Measurements from ENCODE around the gene NBDY. TPM values are rescaled to one million over a fixed set of nuclear protein-coding genes. Genes with fewer than 3 reads are reported as not detected.

The NBDY gene
- total RNA-seq, 4 donors from 2014 or later, result 0.51 to 40.4 (median 13.3) TPM

DNA sequence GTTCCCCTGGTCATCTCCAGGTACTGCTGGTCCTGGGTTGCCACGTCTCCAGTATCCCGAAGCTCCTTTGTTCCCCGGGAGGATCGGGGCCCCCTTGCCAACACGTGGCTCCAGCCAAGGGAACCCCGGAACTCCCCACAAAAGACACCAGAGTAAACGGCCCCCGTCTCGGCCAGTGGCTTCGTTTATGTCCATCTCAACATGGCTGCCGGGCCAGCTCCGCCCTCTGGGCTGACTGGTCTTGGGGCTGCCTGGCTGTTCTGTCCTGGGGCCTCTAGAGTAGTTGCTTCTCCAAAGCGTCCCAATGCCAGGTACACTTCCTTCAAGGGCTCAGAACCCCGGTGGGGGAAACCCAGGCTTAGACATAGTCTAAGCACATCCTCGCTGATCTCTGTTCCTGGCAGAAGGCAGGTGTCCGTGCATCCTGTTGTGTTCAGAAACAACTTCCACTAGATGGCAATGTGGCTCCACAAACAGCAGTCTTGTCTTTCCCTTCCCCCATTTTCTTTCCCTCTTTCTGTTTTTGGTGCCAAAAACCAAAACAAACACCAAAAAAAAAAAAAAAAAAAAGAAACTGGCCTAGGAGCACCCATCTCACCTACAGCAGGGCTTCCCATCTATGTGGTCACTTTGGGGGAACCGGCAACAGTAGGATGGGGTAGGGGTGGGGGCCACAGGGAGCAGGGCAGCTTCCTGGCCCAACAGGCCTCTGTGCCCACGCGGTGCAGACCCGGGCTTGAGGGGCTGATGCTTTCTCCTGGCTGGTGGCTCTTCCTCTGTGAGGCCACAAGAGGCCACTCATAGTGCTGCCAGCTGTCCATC, 35.3 kb downstream of the NBDY start:
- TF ChIP-seq, protein P1, sequence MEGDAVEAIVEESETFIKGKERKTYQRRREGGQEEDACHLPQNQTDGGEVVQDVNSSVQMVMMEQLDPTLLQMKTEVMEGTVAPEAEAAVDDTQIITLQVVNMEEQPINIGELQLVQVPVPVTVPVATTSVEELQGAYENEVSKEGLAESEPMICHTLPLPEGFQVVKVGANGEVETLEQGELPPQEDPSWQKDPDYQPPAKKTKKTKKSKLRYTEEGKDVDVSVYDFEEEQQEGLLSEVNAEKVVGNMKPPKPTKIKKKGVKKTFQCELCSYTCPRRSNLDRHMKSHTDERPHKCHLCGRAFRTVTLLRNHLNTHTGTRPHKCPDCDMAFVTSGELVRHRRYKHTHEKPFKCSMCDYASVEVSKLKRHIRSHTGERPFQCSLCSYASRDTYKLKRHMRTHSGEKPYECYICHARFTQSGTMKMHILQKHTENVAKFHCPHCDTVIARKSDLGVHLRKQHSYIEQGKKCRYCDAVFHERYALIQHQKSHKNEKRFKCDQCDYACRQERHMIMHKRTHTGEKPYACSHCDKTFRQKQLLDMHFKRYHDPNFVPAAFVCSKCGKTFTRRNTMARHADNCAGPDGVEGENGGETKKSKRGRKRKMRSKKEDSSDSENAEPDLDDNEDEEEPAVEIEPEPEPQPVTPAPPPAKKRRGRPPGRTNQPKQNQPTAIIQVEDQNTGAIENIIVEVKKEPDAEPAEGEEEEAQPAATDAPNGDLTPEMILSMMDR (IDR thresholded peaks at IDR 0.05), result peak; percentile 61 to 84 (median 66)
- no peak for TF ChIP-seq POLR2A (IDR thresholded peaks at IDR 0.05)
- Histone ChIP-seq H3K27me3 (no peaks in the 10 kb centered on the region), H3K27ac (peak overlapping the region; percentile 85 to 89), H3K36me3 (no peaks in the 10 kb centered on the region), H3K4me3 (peak overlapping the region; percentile 37 to 44), H3K9me3 (no peaks in the 10 kb centered on the region), H3K4me1 (no peaks in the 10 kb centered on the region)
- DNase-seq, result peak; percentile 78 to 83
- intact Hi-C loops (cut with DNase I; ENCODE audit: low total_unique reads), result no loop called here

DNA sequence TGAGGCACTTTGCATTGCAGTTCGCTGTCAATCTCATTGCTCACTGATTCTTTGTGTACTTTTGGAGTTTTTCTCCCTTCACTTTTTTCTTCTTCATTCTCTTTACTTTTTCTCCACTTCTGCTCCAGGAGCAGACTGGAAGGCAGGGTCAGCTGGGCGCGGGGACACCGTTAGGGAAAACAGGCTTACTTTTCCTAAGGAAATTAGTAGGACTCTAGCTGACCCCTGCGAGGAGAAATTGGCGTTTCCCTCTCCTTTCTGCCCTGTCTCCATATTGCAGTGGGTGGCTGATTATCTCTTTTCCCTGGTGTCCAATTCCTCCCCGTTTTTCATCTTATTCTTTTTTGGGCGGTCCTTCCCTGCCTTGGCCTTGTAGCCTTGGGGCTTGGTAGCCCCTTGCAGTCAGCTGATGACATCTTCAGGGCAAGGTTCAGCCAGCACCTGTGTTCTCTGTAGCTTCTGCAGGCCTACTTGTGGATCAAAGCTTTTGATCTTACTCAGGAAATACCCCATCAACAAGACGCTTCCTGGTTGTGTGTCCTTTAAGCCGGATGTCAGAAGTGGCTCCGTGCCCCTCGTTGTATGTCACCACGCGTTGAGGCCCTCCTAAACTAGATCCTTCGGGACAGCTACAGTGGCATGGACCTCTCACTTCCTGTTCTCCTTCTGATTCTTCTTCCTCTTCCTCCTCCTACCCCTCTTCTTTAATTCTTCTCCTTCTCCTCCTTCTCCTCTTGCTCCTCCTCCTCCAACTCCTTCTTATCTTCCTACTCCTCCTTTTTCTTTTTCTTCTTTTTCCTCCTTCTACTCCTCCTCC, 36.1 kb downstream of the NBDY start:
- H3K4me1 ChIP-seq, result no peaks in the 10 kb centered on the region
- no peak overlapping the region for H3K4me3 ChIP-seq
- intact Hi-C loops (cut with DNase I; ENCODE audit: low total_unique reads), result no loop called here
- no peaks in the 10 kb centered on the region for H3K27me3 ChIP-seq
- no peaks in the 10 kb centered on the region for H3K9me3 ChIP-seq
- peak overlapping the region; percentile 85 to 89 for H3K27ac ChIP-seq
- H3K36me3 ChIP-seq, result no peaks in the 10 kb centered on the region
- TF ChIP-seq POLR2A (IDR thresholded peaks at IDR 0.05), result no peak
- TF ChIP-seq, protein P1 (IDR thresholded peaks at IDR 0.05), result no peak
- DNase-seq, result no peak

DNA sequence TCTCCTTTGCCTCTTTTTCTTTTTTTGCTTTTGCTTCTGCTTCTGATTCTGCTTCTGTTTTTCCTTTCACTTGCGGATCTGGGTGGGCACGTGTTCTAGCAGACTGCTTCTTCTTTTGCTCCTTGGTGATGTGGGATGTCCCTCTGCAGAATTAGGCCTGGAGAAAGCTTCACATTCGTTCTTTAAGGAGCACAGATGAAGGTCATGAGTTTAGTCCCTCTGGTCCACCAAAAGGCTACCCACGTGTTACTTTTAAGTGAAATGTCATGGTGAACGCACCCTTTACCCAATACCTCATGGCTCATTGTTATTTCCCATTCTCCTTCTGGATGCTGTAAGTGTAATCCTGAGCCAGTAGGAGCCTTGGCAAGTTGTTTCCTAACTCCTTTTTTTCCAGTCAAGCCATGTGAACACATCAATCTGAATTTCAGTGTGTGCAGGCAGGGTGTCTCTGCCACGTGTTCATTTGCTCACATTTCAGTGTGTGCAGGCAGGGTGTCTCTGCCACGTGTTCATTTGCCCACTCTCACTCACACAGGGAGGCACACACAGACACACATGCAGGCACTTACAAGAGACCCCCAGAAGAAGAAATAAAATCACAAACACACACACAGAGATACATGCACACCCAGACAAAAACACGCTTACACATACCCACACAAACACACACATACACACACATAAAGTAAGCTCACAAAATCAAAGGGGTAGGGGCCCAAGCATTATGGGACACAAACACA, 36.9 kb downstream of the NBDY start:
- intact Hi-C loops (cut with DNase I; ENCODE audit: low total_unique reads), result no loop called here
- no peak for DNase-seq
- H3K27me3 ChIP-seq, result no peaks in the 10 kb centered on the region
- peak overlapping the region; percentile 85 to 89 for H3K27ac ChIP-seq
- H3K36me3 ChIP-seq, result no peaks in the 10 kb centered on the region
- TF ChIP-seq, protein P1 (IDR thresholded peaks at IDR 0.05), result no peak
- no peak for TF ChIP-seq POLR2A (IDR thresholded peaks at IDR 0.05)
- H3K4me1 ChIP-seq, result no peaks in the 10 kb centered on the region
- H3K4me3 ChIP-seq, result no peak overlapping the region
- H3K9me3 ChIP-seq, result no peaks in the 10 kb centered on the region

DNA sequence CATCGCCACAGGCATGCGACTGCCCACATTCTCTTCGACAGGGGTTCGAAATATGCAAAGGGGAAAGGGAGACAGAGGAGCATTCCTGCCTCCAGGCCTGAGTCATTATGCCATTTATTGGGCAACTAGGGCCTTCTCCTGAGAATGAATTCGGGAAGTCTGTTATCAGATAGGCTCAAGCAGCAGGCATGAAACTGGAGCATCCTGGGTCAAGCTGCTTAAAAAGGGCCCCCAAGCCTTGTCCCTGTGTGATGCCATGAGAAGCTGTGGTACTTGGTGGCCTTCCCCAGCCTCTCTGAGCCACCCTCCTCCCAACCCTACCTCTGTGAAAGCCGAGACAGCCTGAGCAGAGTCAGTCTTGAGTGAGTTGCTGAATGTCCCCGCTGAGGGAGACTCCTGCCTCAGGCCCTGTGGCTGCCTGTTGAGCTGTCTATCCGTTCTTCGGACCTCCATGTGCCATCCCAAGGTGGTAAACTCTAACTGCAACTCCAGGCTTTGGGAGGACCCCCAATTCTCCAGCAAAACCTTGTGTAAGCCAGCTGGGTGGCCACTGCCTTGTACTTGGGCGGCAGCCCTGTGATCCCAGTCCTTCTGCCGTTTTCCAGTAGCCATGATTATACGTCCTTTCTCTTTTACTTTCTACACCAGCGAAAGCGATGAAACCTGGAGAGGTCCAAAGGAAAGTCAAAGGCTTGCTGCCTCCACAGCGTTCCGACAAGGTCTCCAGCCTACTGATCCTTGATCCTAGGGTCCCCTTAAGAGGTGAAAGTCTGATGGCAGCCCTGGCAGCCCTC, 37.7 kb downstream of the NBDY start:
- TF ChIP-seq POLR2A (IDR thresholded peaks at IDR 0.05), result no peak
- TF ChIP-seq, protein P1 (IDR thresholded peaks at IDR 0.05), result no peak
- no peak for DNase-seq
- intact Hi-C loops (cut with DNase I; ENCODE audit: low total_unique reads), result no loop called here
- Histone ChIP-seq H3K4me1 (no peaks in the 10 kb centered on the region), H3K27ac (peak overlapping the region; percentile 36 to 46), H3K36me3 (no peaks in the 10 kb centered on the region), H3K9me3 (no peaks in the 10 kb centered on the region), H3K27me3 (no peaks in the 10 kb centered on the region), H3K4me3 (peak overlapping the region; percentile 32 to 36)

Data from uterus (tissue), 4 donors.